ENCODE results near the gene TANK.

GRCh38 chr2:161150704-161151103 lies 9.5 kb upstream of the TANK start:
- no peak for TF ChIP-seq POLR2A (IDR thresholded peaks at IDR 0.05; ENCODE audit: low read depth, low read length)
- TF ChIP-seq POLR2AphosphoS5 (IDR thresholded peaks at IDR 0.05; ENCODE audit: low read depth, low read length) = no peak
- no peak for TF ChIP-seq TAF1 (IDR thresholded peaks at IDR 0.05; ENCODE audit: low read depth, low read length)
- no peak for TF ChIP-seq PAX5 (IDR thresholded peaks at IDR 0.05; ENCODE audit: insufficient read depth, low read length, severe bottlenecking)
- no peak for TF ChIP-seq POU2F2 (IDR thresholded peaks at IDR 0.05; ENCODE audit: low read depth, low read length)

Data from GM12891 (cell line).